ENCODE data around the gene FLACC1.

DNA sequence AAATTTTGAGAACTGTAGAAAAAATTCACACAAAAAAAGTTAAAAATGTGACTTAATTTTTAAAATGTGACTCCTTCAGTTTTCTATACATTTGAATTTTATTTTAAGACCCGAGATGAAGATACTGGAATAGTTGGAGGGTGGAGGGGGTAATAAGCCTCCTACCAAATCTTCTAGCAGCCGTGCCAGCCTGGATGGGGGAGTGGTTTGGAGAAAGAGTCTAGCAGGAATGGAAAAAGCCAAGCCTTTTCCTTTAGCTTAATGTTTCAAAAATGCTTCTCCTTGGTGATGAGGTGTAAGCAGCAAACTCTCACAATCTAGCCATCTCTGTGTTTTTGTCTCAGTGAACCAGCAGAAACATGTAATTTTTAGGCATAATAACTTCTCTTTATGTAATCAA, 82.1 kb downstream of the FLACC1 start:
- TF ChIP-seq, protein P1, sequence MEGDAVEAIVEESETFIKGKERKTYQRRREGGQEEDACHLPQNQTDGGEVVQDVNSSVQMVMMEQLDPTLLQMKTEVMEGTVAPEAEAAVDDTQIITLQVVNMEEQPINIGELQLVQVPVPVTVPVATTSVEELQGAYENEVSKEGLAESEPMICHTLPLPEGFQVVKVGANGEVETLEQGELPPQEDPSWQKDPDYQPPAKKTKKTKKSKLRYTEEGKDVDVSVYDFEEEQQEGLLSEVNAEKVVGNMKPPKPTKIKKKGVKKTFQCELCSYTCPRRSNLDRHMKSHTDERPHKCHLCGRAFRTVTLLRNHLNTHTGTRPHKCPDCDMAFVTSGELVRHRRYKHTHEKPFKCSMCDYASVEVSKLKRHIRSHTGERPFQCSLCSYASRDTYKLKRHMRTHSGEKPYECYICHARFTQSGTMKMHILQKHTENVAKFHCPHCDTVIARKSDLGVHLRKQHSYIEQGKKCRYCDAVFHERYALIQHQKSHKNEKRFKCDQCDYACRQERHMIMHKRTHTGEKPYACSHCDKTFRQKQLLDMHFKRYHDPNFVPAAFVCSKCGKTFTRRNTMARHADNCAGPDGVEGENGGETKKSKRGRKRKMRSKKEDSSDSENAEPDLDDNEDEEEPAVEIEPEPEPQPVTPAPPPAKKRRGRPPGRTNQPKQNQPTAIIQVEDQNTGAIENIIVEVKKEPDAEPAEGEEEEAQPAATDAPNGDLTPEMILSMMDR (IDR thresholded peaks at IDR 0.05; ENCODE audit: low read depth, low read length, missing input control): no peak
- TF ChIP-seq JUND (IDR thresholded peaks at IDR 0.05) (no peak), TAF1 (conservative IDR thresholded peaks at IDR 0.05) (no peak), NR2F2 (IDR thresholded peaks at IDR 0.05) (no peak), FOXA1 (IDR thresholded peaks at IDR 0.05) (no peak)
- TF ChIP-seq, protein P2, sequence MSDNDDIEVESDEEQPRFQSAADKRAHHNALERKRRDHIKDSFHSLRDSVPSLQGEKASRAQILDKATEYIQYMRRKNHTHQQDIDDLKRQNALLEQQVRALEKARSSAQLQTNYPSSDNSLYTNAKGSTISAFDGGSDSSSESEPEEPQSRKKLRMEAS (IDR thresholded peaks at IDR 0.05): no peak
- TF ChIP-seq, protein P3, sequence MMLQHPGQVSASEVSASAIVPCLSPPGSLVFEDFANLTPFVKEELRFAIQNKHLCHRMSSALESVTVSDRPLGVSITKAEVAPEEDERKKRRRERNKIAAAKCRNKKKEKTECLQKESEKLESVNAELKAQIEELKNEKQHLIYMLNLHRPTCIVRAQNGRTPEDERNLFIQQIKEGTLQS (IDR thresholded peaks at IDR 0.05): no peak
- TF ChIP-seq, protein P4, sequence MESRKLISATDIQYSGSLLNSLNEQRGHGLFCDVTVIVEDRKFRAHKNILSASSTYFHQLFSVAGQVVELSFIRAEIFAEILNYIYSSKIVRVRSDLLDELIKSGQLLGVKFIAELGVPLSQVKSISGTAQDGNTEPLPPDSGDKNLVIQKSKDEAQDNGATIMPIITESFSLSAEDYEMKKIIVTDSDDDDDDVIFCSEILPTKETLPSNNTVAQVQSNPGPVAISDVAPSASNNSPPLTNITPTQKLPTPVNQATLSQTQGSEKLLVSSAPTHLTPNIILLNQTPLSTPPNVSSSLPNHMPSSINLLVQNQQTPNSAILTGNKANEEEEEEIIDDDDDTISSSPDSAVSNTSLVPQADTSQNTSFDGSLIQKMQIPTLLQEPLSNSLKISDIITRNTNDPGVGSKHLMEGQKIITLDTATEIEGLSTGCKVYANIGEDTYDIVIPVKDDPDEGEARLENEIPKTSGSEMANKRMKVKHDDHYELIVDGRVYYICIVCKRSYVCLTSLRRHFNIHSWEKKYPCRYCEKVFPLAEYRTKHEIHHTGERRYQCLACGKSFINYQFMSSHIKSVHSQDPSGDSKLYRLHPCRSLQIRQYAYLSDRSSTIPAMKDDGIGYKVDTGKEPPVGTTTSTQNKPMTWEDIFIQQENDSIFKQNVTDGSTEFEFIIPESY (IDR thresholded peaks at IDR 0.05): no peak
